Osteocyte (in vitro differentiated cells): Measurements from ENCODE around the gene LRRC27. TPM values are rescaled to one million over a fixed set of nuclear protein-coding genes. Genes with fewer than 3 reads are reported as not detected.

Experiments
- DNase-seq: peaks from one replicate; pipeline ENCODE4 v3.0.0; 2021; ENCODE audit warnings: mixed read lengths; ENCODE audit not compliant: unreplicated experiment; ENCODE audit errors: extremely low spot score
- H3K27ac Mint-ChIP-seq: one replicate; pipeline ENCODE4 v1.8.0; 2021; ENCODE audit warnings: mild to moderate bottlenecking, mixed read lengths; ENCODE audit not compliant: unreplicated experiment
- H3K27me3 Mint-ChIP-seq: one replicate; pipeline ENCODE4 v1.8.0; 2021; ENCODE audit warnings: mixed read lengths; ENCODE audit not compliant: unreplicated experiment
- H3K36me3 Mint-ChIP-seq: one replicate; pipeline ENCODE4 v1.8.0; 2021; ENCODE audit warnings: mixed read lengths; ENCODE audit not compliant: unreplicated experiment
- H3K4me1 Mint-ChIP-seq: one replicate; pipeline ENCODE4 v1.8.0; 2021; ENCODE audit warnings: mixed read lengths; ENCODE audit not compliant: unreplicated experiment
- H3K4me3 Mint-ChIP-seq: one replicate; pipeline ENCODE4 v1.8.0; 2021; ENCODE audit warnings: mild to moderate bottlenecking, moderate library complexity, mixed read lengths; ENCODE audit not compliant: unreplicated experiment
- H3K9me3 Mint-ChIP-seq: one replicate; pipeline ENCODE4 v1.8.0; 2021; ENCODE audit warnings: mixed read lengths; ENCODE audit not compliant: unreplicated experiment
- CTCF ChIP-seq: fragments of 200-600 bp; sonication (generic); IDR thresholded peaks from 2 replicates; pipeline ENCODE4 v1.5.0; 2021; ENCODE audit warnings: antibody characterized with exemption, mild to moderate bottlenecking, moderate library complexity
- total RNA-seq: library from RNA; stranded (reverse); gene quantifications from 2 replicates; pipeline ENCODE4 v1.2.1, GENCODE V29; 2021

The LRRC27 gene
- total RNA-seq, 1 donor from 2014 or later: 18.9 TPM

GRCh38 chr10:132392184-132392800 is 60.3 kb downstream of the LRRC27 start:
- no peak for DNase-seq
- TF ChIP-seq CTCF: no peak
- Mint-ChIP-seq H3K36me3 (no peaks in the 10 kb centered on the region), H3K27me3 (no peaks in the 10 kb centered on the region), H3K27ac (no peak overlapping the region), H3K4me3 (no peak overlapping the region), H3K9me3 (no peaks in the 10 kb centered on the region), H3K4me1 (peaks cover 16% of the 10 kb centered on the region)

GRCh38 chr10:132392811-132393694 is 61.1 kb downstream of the LRRC27 start:
- Mint-ChIP-seq H3K9me3 (no peaks in the 10 kb centered on the region), H3K27ac (no peak overlapping the region), H3K4me1 (peaks cover 15% of the 10 kb centered on the region), H3K27me3 (no peaks in the 10 kb centered on the region), H3K4me3 (no peak overlapping the region), H3K36me3 (no peaks in the 10 kb centered on the region)
- no peak for TF ChIP-seq CTCF
- DNase-seq: no peak

DNA sequence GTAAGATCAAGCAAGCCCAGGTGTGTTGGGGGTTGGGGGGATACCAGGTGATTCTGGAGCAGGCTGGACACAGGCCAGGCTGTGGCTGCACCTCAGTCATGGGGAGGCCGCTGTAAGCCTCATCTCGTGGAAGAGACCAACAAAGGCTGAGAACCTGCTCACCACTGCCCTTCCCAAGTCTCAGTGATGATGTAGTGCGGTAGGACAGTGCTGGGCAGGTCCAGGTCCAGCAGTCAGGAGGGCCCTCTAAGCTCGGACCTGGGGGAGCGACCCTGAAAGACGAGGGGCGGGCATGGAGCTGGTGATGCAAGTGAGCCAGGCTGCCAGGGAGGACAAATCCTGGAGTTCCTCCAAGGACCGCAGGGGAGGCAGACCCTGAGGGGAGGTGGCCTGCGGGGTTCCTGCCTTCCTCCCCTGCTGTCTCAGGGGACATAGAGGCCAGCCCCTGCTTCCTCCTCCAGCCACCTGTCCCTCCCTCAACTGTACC is 61.7 kb downstream of the LRRC27 start:
- no peak for DNase-seq
- Mint-ChIP-seq H3K9me3 (no peaks in the 10 kb centered on the region), H3K27ac (no peak overlapping the region), H3K4me1 (peaks cover 17% of the 10 kb centered on the region), H3K27me3 (no peaks in the 10 kb centered on the region), H3K36me3 (no peaks in the 10 kb centered on the region), H3K4me3 (no peak overlapping the region)
- no peak for TF ChIP-seq CTCF

DNA sequence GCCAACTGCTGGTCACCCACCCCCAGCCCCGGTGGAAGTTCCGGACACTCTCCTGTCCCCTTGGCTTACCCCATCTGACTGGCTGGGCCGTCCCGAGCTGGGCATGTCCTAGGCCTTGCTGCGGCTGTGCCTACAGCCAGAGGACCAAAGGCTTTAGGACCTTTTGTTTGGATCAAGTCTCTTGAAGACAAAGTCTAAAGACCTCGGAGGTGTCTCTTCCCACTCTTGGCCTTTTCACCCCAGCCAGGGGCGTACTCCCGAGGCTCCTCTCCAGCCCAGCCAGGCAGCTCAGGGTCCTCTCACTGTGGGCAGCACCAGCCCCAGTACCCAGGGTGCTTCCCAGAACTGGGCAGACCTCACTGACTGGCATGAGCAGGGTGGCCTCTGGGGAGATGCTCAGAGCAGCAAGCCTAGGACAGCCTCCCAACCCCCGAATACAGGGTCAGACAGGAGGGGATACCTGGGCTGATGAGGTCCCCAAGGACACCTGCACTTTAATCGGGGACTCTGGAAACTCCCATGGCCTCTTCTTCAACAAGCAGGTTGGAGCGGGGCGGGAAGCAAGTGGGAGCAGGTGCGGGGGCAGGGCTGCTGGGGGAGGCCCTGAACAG is 62.3 kb downstream of the LRRC27 start:
- H3K4me1 Mint-ChIP-seq: peaks cover 17% of the 10 kb centered on the region
- H3K27me3 Mint-ChIP-seq: no peaks in the 10 kb centered on the region
- no peaks in the 10 kb centered on the region for H3K9me3 Mint-ChIP-seq
- no peak for DNase-seq
- H3K27ac Mint-ChIP-seq: peak overlapping the region; percentile 54
- TF ChIP-seq CTCF: no peak
- H3K36me3 Mint-ChIP-seq: no peaks in the 10 kb centered on the region
- H3K4me3 Mint-ChIP-seq: no peak overlapping the region
